CD14-positive monocyte (primary cell): ENCODE data around the gene LIN28A. TPM values are rescaled to one million over a fixed set of nuclear protein-coding genes. Genes with fewer than 3 reads are reported as not detected.

Experiments
- DNase-seq, 3 donors: peaks; one replicate each; pipeline ENCODE4 v3.0.0-alpha.2; 2011 to 2022
- H2AFZ ChIP-seq: 2 replicates; pipeline ENCODE4 v1.6.0; 2012; ENCODE audit warnings: mild to moderate bottlenecking, low read depth, low read length, inconsistent platforms; ENCODE audit not compliant: insufficient read depth, poor library complexity, severe bottlenecking
- H3K27ac ChIP-seq, 2 donors: 1 replicate in 1 of 2; 2 replicates in 1 of 2; pipeline ENCODE4 v1.5.1; 2012 to 2013; ENCODE audit warnings: low read length in 2 of 2, control low read depth in 1 of 2, inconsistent platforms in 1 of 2, low read depth in 1 of 2, mild to moderate bottlenecking in 1 of 2
- H3K27me3 ChIP-seq, 2 donors: one replicate each; pipeline versions ENCODE4 v1.6.0 to v1.6.1; 2011 to 2013; ENCODE audit warnings: low read length in 2 of 2; ENCODE audit not compliant: control insufficient read depth in 2 of 2, insufficient read depth in 2 of 2
- H3K36me3 ChIP-seq, 2 donors: replicated peaks in 1 of 2; 1 replicate in 1 of 2; 2 replicates in 1 of 2; pipeline versions ENCODE4 v1.5.1 to v1.6.1; 2012 to 2013; ENCODE audit warnings: low read length in 2 of 2, control low read depth in 1 of 2, inconsistent platforms in 1 of 2, mild to moderate bottlenecking in 1 of 2; ENCODE audit not compliant: insufficient read depth in 2 of 2, control insufficient read depth in 1 of 2
- H3K4me1 ChIP-seq, 2 donors: 1 replicate in 1 of 2; 2 replicates in 1 of 2; pipeline versions ENCODE4 v1.5.1 to v1.6.1; 2012 to 2013; ENCODE audit warnings: low read length in 2 of 2, control low read depth in 1 of 2, inconsistent platforms in 1 of 2, mild to moderate bottlenecking in 1 of 2, moderate library complexity in 1 of 2; ENCODE audit not compliant: insufficient read depth in 2 of 2, control insufficient read depth in 1 of 2
- H3K4me2 ChIP-seq: replicated peaks from 2 replicates; pipeline ENCODE3; 2012; ENCODE audit warnings: low read length, moderate library complexity, mild to moderate bottlenecking; ENCODE audit not compliant: poor library complexity, severe bottlenecking; ENCODE audit errors: extremely low read depth
- H3K4me3 ChIP-seq, 3 experiments: fragments of 200-600 bp in 1 of 3; sonication (generic) in 1 of 3; replicated peaks in 1 of 3; 1 replicate in 2 of 3; 2 replicates in 1 of 3; pipeline ENCODE4 v1.5.1; 2011 to 2013; ENCODE audit warnings: low read length in 3 of 3, mild to moderate bottlenecking in 3 of 3, control low read depth in 2 of 3, low read depth in 2 of 3, inconsistent platforms in 1 of 3, moderate library complexity in 1 of 3
- H3K79me2 ChIP-seq: 2 replicates; pipeline ENCODE4 v1.6.0; 2012; ENCODE audit warnings: mild to moderate bottlenecking, control low read depth, inconsistent platforms, low read length, moderate library complexity; ENCODE audit not compliant: insufficient read depth
- H3K9ac ChIP-seq: 2 replicates; pipeline ENCODE4 v1.6.0; 2017; ENCODE audit warnings: low read length, mild to moderate bottlenecking; ENCODE audit not compliant: insufficient read depth, poor library complexity, severe bottlenecking
- H3K9me3 ChIP-seq, 2 donors: replicated peaks in 1 of 2; 1 replicate in 1 of 2; 2 replicates in 1 of 2; pipeline versions ENCODE4 v1.5.1 to v1.6.1; 2012 to 2013; ENCODE audit warnings: low read length in 2 of 2, control low read depth in 1 of 2; ENCODE audit not compliant: control insufficient read depth in 1 of 2, insufficient read depth in 1 of 2
- H4K20me1 ChIP-seq: 2 replicates; pipeline ENCODE4 v1.6.0; 2012; ENCODE audit warnings: mild to moderate bottlenecking, low read length, control low read depth, moderate library complexity; ENCODE audit not compliant: insufficient read depth
- H3K27ac Mint-ChIP-seq, 7 donors: one replicate each; pipeline ENCODE4 v1.8.0; 2020; ENCODE audit warnings: mild to moderate bottlenecking in 7 of 7, mixed read lengths in 7 of 7, moderate library complexity in 6 of 7, inconsistent platforms in 2 of 7
- H3K27me3 Mint-ChIP-seq, 3 donors: one replicate each; pipeline ENCODE4 v1.8.0; 2021 to 2022; ENCODE audit warnings: low read depth in 3 of 3, mild to moderate bottlenecking in 3 of 3, mixed read lengths in 3 of 3, moderate library complexity in 3 of 3, inconsistent platforms in 1 of 3
- H3K36me3 Mint-ChIP-seq, 2 donors: one replicate each; pipeline ENCODE4 v1.8.0; 2020; ENCODE audit warnings: mixed read lengths in 2 of 2, inconsistent platforms in 1 of 2, mild to moderate bottlenecking in 1 of 2
- H3K4me1 Mint-ChIP-seq: one replicate; pipeline ENCODE4 v1.8.0; 2020; ENCODE audit warnings: mild to moderate bottlenecking, mixed read lengths
- H3K4me3 Mint-ChIP-seq, 2 donors: one replicate each; pipeline ENCODE4 v1.8.0; 2020; ENCODE audit warnings: mild to moderate bottlenecking in 2 of 2, mixed read lengths in 2 of 2, moderate library complexity in 1 of 2
- H3K9me3 Mint-ChIP-seq, 7 donors: one replicate each; pipeline ENCODE4 v1.8.0; 2020 to 2022; ENCODE audit warnings: mixed read lengths in 7 of 7, mild to moderate bottlenecking in 6 of 7, moderate library complexity in 6 of 7, inconsistent platforms in 2 of 7
- WGBS: methylation state at CpG from one replicate; pipeline ENCODE4 v1.1.5; 2013; ENCODE audit warnings: missing lambda C conversion rate; ENCODE audit not compliant: insufficient coverage; 5-methylcytosine and 5-hydroxymethylcytosine counted together
- intact Hi-C, 2 donors: fragments of 100-400 bp; cut with micrococcal nuclease; formaldehyde crosslinking; loops; one replicate each; pipeline versions ENCODE4 v1.15.0 to v1.15.1; 2023
- polyA plus RNA-seq, 3 donors: library from polyadenylated mRNA; depleted of rRNA in 1 of 3; unstranded in 2 of 3; stranded (reverse) in 1 of 3; fragments of 300-500 nt in 2 of 3; fragments of >200 nt in 1 of 3; fragmentation: Illumina TruSeq in 2 of 3; gene quantifications; 1 replicate in 2 of 3; 2 replicates in 1 of 3; pipeline ENCODE4 v1.2.3, GENCODE V29; 2012 to 2021
- TF ChIP-seq, protein P1 (sequence below): fragments of 200-600 bp; IDR thresholded peaks from one replicate; pipeline ENCODE4 v1.8.0; 2022; ENCODE audit warnings: antibody characterized with exemption, mild to moderate bottlenecking

The LIN28A gene
- polyA plus RNA-seq, 3 donors = not detected

DNA sequence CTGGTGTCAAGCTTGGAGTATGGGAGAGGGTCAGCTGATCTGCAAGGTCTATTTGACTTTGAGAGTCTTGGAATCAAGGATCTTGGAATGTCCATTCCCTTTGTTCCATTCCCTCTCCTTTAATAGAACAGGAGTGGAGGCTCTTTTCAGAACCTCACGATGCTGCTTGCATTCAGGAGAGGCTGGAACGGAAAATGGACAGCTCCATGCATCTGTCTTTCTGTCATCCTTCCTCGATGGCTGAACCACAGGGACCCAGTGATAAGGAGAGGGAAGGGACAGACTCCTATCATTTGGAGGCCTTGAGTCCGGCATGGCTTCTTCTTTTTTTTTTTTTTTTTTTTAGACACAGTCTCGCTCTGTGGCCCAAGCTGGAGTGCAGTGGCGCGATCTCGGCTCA, 14.9 kb upstream of the LIN28A start:
- Mint-ChIP-seq H3K27ac (no peak overlapping the region), H3K36me3 (no peaks in the 10 kb centered on the region), H3K4me1 (peaks cover 6% of the 10 kb centered on the region), H3K4me3 (no peak overlapping the region), H3K9me3 (peaks cover 0 to 7% (median 0%) of the 10 kb centered on the region in 7 donors), H3K27me3 (peaks cover 7 to 17% (median 14%) of the 10 kb centered on the region in 3 donors)
- H4K20me1 ChIP-seq = no peaks in the 10 kb centered on the region
- H3K4me1 ChIP-seq = no peaks in the 10 kb centered on the region
- no peaks in the 10 kb centered on the region for H3K79me2 ChIP-seq
- H3K9ac ChIP-seq = no peak overlapping the region
- no peak overlapping the region for H3K4me3 ChIP-seq
- no peak overlapping the region for H3K27ac ChIP-seq
- no peak overlapping the region for H2AFZ ChIP-seq
- H3K27me3 ChIP-seq = no peaks in the 10 kb centered on the region
- no CpG with 5 or more reads among the region's 8 CpGs for WGBS
- H3K9me3 ChIP-seq = no peaks in the 10 kb centered on the region
- no peak for DNase-seq
- intact Hi-C loops = no loop called here
- no peak overlapping the region for H3K4me2 ChIP-seq
- TF ChIP-seq, protein P1, sequence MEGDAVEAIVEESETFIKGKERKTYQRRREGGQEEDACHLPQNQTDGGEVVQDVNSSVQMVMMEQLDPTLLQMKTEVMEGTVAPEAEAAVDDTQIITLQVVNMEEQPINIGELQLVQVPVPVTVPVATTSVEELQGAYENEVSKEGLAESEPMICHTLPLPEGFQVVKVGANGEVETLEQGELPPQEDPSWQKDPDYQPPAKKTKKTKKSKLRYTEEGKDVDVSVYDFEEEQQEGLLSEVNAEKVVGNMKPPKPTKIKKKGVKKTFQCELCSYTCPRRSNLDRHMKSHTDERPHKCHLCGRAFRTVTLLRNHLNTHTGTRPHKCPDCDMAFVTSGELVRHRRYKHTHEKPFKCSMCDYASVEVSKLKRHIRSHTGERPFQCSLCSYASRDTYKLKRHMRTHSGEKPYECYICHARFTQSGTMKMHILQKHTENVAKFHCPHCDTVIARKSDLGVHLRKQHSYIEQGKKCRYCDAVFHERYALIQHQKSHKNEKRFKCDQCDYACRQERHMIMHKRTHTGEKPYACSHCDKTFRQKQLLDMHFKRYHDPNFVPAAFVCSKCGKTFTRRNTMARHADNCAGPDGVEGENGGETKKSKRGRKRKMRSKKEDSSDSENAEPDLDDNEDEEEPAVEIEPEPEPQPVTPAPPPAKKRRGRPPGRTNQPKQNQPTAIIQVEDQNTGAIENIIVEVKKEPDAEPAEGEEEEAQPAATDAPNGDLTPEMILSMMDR = no peak
- H3K36me3 ChIP-seq = no peaks in the 10 kb centered on the region

- Histone ChIP-seq H3K9ac (no peak overlapping the region), H3K79me2 (no peaks in the 10 kb centered on the region), H3K4me1 (no peaks in the 10 kb centered on the region), H3K9me3 (no peaks in the 10 kb centered on the region), H3K36me3 (no peaks in the 10 kb centered on the region), H3K27ac (no peak overlapping the region), H2AFZ (no peak overlapping the region), H3K4me3 (no peak overlapping the region), H4K20me1 (no peaks in the 10 kb centered on the region), H3K4me2 (no peak overlapping the region), H3K27me3 (peaks cover 3 to 14% of the 10 kb centered on the region in 2 donors)
- intact Hi-C loops = no loop called here
- WGBS = 73% methylated on average over 2 of the region's 3 CpGs
- peaks cover 21 to 24% (median 23%) of the 10 kb centered on the region in 3 donors for H3K27me3 Mint-ChIP-seq
- no peak overlapping the region for H3K27ac Mint-ChIP-seq
- no peak for DNase-seq
- no peaks in the 10 kb centered on the region for H3K4me1 Mint-ChIP-seq
- TF ChIP-seq, protein P1 = no peak
- peaks cover 0 to 7% (median 0%) of the 10 kb centered on the region in 7 donors for H3K9me3 Mint-ChIP-seq
- no peak overlapping the region for H3K4me3 Mint-ChIP-seq
- H3K36me3 Mint-ChIP-seq = no peaks in the 10 kb centered on the region
These were observed 11.6 kb upstream of the LIN28A start for GRCh38 chr1:26399034-26399433.
